ENCODE measurements around the gene NOL4L.
"Not testable (repeated sequence)": the region's sequence is repeated elsewhere in the genome, so short reads cannot be mapped to it uniquely, and the experiment has no call there.

Gene NOL4L

DNA sequence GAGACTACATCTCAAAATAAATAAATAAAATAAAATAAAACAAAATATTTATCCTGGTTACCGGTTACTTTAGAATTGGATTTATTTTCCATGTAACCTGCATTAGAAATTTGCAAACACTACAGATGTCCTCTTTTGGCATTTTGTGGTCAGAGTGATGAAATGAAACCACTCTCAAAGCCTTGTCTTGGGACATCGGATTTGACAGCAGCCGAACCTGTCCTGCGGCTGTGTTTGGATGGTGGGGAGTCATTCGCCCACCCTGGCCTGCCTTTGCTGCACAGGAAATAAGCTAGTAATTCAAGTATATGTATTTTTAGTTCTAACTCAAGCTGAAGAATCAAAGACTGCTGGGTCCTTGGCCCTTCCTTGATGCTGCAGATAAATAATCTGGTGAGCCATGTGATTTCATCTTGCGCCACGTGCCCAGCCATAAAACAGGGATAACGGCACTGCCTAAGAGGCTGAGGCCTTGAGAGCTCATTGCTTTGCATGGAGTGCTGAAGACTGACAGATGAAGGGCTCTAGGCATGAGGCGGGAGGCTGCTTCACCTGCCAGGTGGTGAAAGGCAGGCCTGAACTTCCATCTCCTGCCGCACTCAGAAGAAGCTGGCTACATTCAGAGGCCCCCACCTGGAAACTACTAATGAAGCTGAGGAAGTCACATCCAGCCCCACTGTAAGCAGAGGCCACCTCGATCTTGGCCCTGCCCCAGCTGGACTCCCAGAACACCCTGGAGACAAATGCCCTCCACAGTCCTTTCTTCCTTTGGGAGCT, 76.9 kb downstream of the NOL4L start:
- no peaks in the 10 kb centered on the region for H3K9me3 Mint-ChIP-seq
- peak overlapping the region; percentile 85 for H3K27ac Mint-ChIP-seq
- no peak overlapping the region for H3K4me3 Mint-ChIP-seq
- DNase-seq = peak; percentile 58
- H3K27me3 Mint-ChIP-seq = no peaks in the 10 kb centered on the region
- H3K36me3 Mint-ChIP-seq (ENCODE audit: low read depth) = peaks cover 15% of the 10 kb centered on the region
- peaks cover 83% of the 10 kb centered on the region for H3K4me1 Mint-ChIP-seq (ENCODE audit: low read depth)

DNA sequence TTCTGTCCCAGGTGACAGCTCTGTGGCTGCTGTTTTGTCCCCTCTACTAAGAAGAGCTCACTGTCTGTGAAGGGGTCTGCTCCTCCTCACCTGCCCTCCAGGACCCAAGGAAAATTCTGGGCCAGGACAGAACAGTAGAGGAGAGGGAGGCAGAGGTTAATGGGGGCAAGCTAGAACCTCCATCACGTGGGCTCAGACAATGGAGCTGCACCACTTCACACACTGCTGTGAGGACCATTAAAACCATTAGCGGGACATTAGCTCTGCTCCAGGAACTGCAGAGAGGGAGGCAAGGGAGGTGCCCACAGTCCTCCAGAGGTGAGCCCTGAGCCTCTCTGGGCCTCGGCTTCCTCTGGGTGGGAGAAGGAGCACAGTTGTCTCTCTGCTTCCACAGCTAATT, 78.4 kb downstream of the NOL4L start:
- H3K27me3 Mint-ChIP-seq = no peaks in the 10 kb centered on the region
- H3K36me3 Mint-ChIP-seq (ENCODE audit: low read depth) = peaks cover 15% of the 10 kb centered on the region
- no peaks in the 10 kb centered on the region for H3K9me3 Mint-ChIP-seq
- no peak overlapping the region for H3K4me3 Mint-ChIP-seq
- no peak for DNase-seq
- peak overlapping the region; percentile 74 for H3K27ac Mint-ChIP-seq
- H3K4me1 Mint-ChIP-seq (ENCODE audit: low read depth) = peaks cover 74% of the 10 kb centered on the region

- Mint-ChIP-seq H3K27me3 (no peaks in the 10 kb centered on the region), H3K9me3 (no peaks in the 10 kb centered on the region), H3K27ac (peak overlapping the region; percentile 70), H3K4me3 (no peak overlapping the region), H3K36me3 (ENCODE audit: low read depth) (peaks cover 15% of the 10 kb centered on the region), H3K4me1 (ENCODE audit: low read depth) (peaks cover 74% of the 10 kb centered on the region)
- no peak for DNase-seq
These were observed 79.2 kb downstream of the NOL4L start for GRCh38 chr20:32505723-32506473.

GRCh38 chr20:32501709-32502108, 83.4 kb downstream of the NOL4L start:
- H3K36me3 Mint-ChIP-seq (ENCODE audit: low read depth) = peaks cover 11% of the 10 kb centered on the region
- H3K9me3 Mint-ChIP-seq = no peaks in the 10 kb centered on the region
- H3K4me3 Mint-ChIP-seq = no peak overlapping the region
- H3K4me1 Mint-ChIP-seq (ENCODE audit: low read depth) = peaks cover 60% of the 10 kb centered on the region
- no peak for DNase-seq
- no peak overlapping the region for H3K27ac Mint-ChIP-seq
- no peaks in the 10 kb centered on the region for H3K27me3 Mint-ChIP-seq

DNA sequence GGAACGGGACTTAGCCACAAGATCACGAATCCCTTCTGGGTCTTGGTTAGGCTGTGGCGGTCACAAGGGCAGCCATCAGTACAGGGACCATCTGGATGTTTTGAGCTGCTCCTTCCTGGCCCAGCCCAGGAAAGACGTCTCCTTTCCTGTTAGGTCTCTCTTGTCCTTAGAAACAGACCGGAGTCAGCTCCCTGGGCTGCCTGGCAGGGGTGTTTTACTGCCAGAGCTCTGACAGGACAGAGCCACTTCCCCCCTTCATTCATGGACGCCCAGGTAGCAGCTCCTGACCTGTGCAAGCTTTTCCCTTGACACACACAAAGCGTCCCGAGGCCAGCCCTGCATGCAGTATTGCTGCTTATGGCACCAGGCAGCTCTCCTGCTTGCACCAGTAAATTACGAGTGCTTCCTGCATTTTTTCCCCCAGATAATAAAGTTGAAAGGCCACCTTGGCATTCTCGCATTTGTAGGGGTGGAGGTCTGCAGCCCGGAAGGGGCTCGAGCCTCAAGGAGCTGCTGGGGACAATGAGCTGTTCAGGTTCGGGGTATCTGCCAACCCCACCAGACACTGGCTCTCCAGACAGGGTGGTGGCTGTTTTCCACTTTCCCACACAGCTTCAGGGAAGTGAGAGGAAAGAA, 87.4 kb downstream of the NOL4L start:
- H3K4me1 Mint-ChIP-seq (ENCODE audit: low read depth) = peaks cover 42% of the 10 kb centered on the region
- H3K27ac Mint-ChIP-seq = peak overlapping the region; percentile 18
- no peak for DNase-seq
- no peak overlapping the region for H3K4me3 Mint-ChIP-seq
- H3K9me3 Mint-ChIP-seq = no peaks in the 10 kb centered on the region
- H3K36me3 Mint-ChIP-seq (ENCODE audit: low read depth) = peaks cover 10% of the 10 kb centered on the region
- H3K27me3 Mint-ChIP-seq = no peaks in the 10 kb centered on the region

DNA sequence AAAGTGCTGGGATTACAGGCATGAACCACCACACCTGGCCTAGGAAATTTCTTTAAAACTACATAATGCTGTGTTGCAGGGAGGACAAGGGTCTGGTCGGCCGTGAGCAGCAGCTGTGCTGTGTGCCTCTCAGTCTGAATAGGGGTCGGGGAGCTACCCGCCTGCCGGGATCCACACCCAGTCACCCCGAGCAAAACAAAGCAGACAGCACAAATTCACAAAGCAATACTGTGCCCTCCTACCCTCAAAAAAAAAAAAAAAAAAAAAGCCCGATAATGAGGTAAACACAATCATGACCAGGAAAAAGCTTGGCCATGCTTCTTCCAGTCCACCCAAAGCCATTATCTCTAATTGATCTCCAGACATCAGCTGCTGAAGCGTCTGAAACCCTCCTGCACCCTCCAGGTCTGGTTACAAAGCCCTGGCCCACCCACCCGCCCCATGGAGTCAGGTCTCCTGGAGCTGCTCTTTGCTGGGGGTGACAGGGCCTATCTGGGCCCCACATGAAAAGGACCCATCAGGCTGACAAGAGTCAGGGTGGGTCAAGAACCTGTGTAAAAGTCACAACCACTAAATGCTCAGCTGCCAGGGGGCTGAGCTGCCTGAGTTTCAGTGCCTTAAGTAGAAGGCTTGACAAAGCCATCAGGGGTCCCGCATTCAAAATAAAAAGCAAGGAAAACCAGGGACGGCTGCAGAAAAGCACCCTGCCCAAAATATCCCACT, 88.2 kb downstream of the NOL4L start:
- peaks cover 10% of the 10 kb centered on the region for H3K36me3 Mint-ChIP-seq (ENCODE audit: low read depth)
- H3K4me3 Mint-ChIP-seq = no peak overlapping the region
- H3K4me1 Mint-ChIP-seq (ENCODE audit: low read depth) = peaks cover 45% of the 10 kb centered on the region
- no peak overlapping the region for H3K27ac Mint-ChIP-seq
- H3K27me3 Mint-ChIP-seq = no peaks in the 10 kb centered on the region
- DNase-seq = no peak
- H3K9me3 Mint-ChIP-seq = no peaks in the 10 kb centered on the region

GRCh38 chr20:32495949-32496348, 89.2 kb downstream of the NOL4L start:
- H3K4me3 Mint-ChIP-seq = no peak overlapping the region
- no peak for DNase-seq
- peaks cover 39% of the 10 kb centered on the region for H3K4me1 Mint-ChIP-seq (ENCODE audit: low read depth)
- peaks cover 10% of the 10 kb centered on the region for H3K36me3 Mint-ChIP-seq (ENCODE audit: low read depth)
- no peaks in the 10 kb centered on the region for H3K9me3 Mint-ChIP-seq
- H3K27me3 Mint-ChIP-seq = no peaks in the 10 kb centered on the region
- H3K27ac Mint-ChIP-seq = no peak overlapping the region

DNA sequence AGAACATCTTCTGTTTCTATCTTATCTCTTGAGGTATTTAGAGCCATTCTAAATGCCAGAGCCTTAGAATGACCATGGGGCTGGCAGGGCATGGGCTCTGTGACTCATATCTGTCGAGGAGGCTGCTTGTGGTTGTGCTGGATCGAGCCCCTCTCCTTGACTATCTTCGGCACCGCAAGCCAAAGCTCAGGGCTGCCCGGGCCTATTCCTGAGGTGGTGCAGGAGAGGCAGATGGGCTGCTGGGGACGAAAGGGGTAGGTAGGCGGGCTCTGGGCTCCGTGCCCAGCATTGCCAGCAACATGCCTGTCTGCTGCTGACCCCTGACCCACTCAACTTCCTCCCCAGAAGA, 89.9 kb downstream of the NOL4L start:
- Mint-ChIP-seq H3K4me3 (no peak overlapping the region), H3K4me1 (ENCODE audit: low read depth) (peaks cover 35% of the 10 kb centered on the region), H3K9me3 (no peaks in the 10 kb centered on the region), H3K36me3 (ENCODE audit: low read depth) (peaks cover 7% of the 10 kb centered on the region), H3K27me3 (no peaks in the 10 kb centered on the region), H3K27ac (peak overlapping the region; percentile 32)
- no peak for DNase-seq

- Mint-ChIP-seq H3K4me1 (ENCODE audit: low read depth) (peaks cover 32% of the 10 kb centered on the region), H3K9me3 (no peaks in the 10 kb centered on the region), H3K27ac (no peak overlapping the region), H3K36me3 (ENCODE audit: low read depth) (peaks cover 7% of the 10 kb centered on the region), H3K27me3 (no peaks in the 10 kb centered on the region), H3K4me3 (no peak overlapping the region)
- no peak for DNase-seq
These were observed 90.5 kb downstream of the NOL4L start for GRCh38 chr20:32494483-32495216.

GRCh38 chr20:32493356-32493755, 91.8 kb downstream of the NOL4L start:
- Mint-ChIP-seq H3K9me3 (no peaks in the 10 kb centered on the region), H3K4me3 (no peak overlapping the region), H3K4me1 (ENCODE audit: low read depth) (peaks cover 30% of the 10 kb centered on the region), H3K27ac (peak overlapping the region; percentile 74), H3K27me3 (no peaks in the 10 kb centered on the region), H3K36me3 (ENCODE audit: low read depth) (peaks cover 8% of the 10 kb centered on the region)
- no peak for DNase-seq

DNA sequence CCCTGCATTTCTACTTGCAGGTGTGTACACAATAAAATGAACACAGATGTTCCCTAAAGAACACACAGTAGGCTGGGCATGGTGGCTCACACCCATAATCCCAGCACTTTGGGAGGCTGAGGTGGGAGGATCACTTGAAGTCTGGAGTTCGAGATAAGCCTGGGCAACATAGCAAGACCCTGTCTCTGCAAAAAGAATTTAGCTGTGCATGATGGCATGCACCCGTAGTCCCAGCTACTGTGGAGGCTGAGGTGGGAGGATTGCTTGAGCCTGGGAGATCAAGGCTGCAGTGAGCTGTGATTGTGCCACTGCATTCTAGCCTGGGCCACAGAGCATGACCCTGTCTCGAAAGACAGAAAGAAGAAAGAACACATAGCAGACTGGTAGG, 93.4 kb downstream of the NOL4L start:
- H3K4me1 Mint-ChIP-seq (ENCODE audit: low read depth) = peaks cover 23% of the 10 kb centered on the region
- not testable (repeated sequence) for H3K27ac Mint-ChIP-seq; H3K4me3 Mint-ChIP-seq; DNase-seq; H3K27me3 Mint-ChIP-seq; H3K9me3 Mint-ChIP-seq; H3K36me3 Mint-ChIP-seq (ENCODE audit: low read depth)

GRCh38 chr20:32490942-32491763, 94.0 kb downstream of the NOL4L start:
- Mint-ChIP-seq H3K4me3 (no peak overlapping the region), H3K36me3 (ENCODE audit: low read depth) (peaks cover 12% of the 10 kb centered on the region), H3K4me1 (ENCODE audit: low read depth) (peaks cover 28% of the 10 kb centered on the region), H3K27ac (peak overlapping the region; percentile 55), H3K27me3 (no peaks in the 10 kb centered on the region), H3K9me3 (no peaks in the 10 kb centered on the region)
- DNase-seq = no peak

GRCh38 chr20:32488066-32488838, 96.9 kb downstream of the NOL4L start:
- no peak for DNase-seq
- peaks cover 11% of the 10 kb centered on the region for H3K36me3 Mint-ChIP-seq (ENCODE audit: low read depth)
- no peak overlapping the region for H3K4me3 Mint-ChIP-seq
- no peaks in the 10 kb centered on the region for H3K27me3 Mint-ChIP-seq
- peak overlapping the region; percentile 59 for H3K27ac Mint-ChIP-seq
- H3K9me3 Mint-ChIP-seq = no peaks in the 10 kb centered on the region
- peaks cover 33% of the 10 kb centered on the region for H3K4me1 Mint-ChIP-seq (ENCODE audit: low read depth)

Data from activated T-cell treated with anti-CD3 and anti-CD28 coated beads, Interleukin-2, amount 50 U/mL, for 24 hours (primary cell).